HG03095 (cell line): ENCODE data around the gene PHF24.
A peak's percentile ranks its signal among the peaks of the same experiment; 100 is the strongest.

ENCODE experiments used
- ATAC-seq: cut with Tn5 transposase; IDR thresholded peaks from one replicate; pipeline ENCODE4 v1.9.1; 2021; ENCODE audit warnings: moderate library complexity; ENCODE audit not compliant: unreplicated experiment

PHF24 gene

GRCh38 chr9:34982361-34982760 is 24.3 kb downstream of the PHF24 start:
- ATAC-seq, result no peak

DNA sequence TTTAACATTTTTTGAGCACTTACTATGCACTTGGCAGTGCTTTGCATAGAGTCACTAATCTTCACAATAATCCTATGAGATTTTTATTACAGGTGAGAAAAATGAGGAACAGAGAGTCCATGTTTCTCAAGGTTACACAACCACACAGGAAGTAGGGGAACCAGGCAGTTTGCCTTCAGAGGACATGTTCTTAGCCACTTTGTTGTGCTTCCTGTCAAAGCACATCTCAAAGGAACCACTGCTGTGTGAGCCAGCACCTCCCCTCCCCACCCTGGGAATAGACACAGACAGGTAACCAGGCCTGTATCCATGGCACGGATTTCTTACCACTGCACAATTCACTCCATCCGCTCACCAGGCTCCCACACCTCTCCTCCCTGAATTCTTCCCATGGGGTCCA is 25.1 kb downstream of the PHF24 start:
- ATAC-seq, result peak; percentile 56

- no peak for ATAC-seq
Measured at GRCh38 chr9:34984049-34984448, 26.0 kb downstream of the PHF24 start.

GRCh38 chr9:34985311-34985899 is 27.3 kb downstream of the PHF24 start:
- ATAC-seq, result no peak

DNA sequence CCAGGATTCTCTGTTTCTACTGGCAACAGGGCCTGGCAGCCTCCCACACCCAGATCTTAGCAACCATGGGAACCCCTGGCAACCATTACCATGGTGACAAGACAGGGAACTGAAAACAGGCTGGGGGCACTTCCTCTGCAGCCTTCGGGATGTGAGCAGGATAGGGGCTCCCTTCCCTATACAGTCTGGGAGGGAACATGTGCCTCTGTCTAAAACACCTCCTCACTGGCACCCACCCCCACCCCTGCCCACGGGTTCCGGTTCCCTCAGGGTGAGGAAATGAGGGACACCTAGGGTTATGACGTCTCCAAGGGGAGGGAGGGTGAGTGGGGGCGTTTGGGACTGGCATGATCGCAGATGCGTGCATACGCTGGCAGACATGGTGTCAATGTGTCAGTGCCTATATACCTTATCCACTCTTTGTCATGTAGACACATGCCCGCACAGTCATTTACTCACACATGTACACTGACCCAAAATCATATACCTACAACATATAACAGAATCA is 28.5 kb downstream of the PHF24 start:
- no peak for ATAC-seq

DNA sequence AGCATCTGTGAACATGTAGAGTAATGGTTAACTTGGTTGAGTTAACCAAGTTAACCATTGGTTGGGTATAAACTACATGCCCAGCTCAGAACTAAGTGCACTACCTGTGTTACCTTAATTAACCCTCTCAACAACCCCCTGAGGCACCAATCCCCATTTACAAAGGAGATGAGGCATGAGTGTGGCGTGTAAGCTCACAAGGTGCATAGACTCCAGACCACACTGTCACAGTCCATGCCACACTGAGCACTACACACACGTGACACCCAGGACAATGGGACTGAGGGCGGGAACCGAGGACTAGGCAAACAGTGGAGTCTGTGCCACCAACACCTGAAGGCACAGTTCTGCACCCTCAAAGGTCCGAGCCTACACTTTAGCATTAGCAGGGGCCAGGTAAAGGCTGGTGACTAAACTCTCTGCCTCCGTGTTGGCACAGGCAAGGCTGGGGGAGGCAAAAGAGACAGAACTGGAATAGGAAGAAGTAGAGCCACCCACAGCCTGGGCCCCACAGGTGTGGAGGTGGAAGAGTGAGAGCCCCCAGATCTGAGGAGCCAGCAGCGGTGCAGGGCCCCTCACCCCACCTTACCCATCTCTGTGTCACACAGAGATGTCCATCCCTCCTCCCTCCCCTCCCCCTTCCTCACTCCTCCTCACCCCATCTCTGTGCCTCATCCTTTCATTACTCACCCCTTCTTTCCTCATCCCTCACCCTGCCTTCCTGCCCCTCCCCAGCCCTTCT is 29.2 kb downstream of the PHF24 start:
- no peak for ATAC-seq

DNA sequence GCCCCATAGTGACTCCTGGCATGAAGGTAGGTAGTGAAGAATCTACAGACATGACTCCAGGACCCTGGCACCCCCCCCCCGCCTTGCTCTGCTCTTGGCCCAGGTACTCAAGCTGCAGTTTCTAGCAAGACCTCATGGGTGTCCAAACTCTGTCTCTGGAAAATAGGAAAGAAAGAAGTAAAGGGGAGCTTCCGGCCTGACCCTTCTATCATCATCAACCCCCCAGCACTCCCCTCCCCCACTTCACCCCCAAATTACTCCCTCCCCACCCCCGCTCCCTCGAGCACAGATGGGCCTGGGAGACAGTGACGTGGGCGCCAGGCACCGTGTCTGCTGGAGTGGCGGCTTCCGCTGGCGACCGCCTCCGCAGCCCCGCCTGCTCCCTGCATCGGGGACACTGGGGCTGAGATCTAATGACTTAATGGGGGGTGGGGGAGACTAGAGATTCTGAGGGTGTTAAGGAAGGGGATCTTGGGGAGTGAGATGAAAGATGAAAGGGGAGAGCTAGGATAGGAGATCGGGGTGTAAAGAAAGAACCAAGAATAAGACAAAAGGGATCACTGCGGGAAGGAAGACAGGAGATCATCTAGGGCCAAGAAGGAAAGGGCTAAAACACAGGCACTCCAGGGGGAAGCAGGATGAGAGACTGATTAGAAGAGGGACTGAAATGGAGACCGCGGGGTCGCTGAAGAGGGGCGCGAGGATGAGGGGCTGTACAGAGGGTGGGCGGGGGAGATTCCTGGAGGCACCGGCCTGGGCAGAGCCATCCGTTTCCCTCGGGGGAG is 30.3 kb downstream of the PHF24 start:
- ATAC-seq, result no peak

GRCh38 chr9:34989003-34989945 is 31.2 kb downstream of the PHF24 start, which contains the start of gene DNAJB5:
DNAJB5 (plus strand) TSS chr9:34989745; CDS start chr9:34990631, 886 bp downstream.
- peak; percentile 87 for ATAC-seq

DNA sequence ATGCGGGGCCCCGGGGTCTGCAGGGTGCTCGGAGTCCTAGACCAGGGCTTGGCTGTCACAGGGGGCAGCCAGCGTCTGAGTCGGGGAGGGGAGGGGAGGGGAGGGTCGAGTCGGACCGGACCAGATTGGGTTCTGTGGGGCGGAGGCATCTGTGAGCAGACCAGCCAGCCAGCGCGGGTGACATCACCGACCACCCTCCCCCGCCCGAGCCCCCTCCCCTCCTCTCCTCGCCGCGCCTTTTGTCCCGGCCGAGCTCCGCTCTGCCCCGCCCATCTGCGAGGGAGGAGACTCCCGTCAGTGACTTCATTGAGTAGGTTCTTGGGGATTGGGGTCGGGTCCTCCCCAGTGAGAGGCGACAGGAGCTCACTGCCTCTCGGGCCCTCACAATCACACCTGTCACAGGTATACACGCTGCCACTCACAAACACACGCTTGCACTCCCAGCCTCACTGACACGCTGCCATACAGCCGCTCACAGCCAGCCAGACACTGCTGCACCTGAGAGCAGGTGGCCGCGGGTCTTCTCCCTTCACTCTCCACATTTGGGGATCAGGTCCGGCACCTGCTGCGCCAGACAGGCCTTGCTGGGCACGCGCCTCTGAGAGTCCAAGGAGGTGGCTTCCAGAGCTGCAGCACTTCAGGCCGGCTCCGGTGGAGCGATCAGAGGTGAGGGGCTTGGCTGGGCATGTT is 32.0 kb downstream of the PHF24 start:
- peak; percentile 1 for ATAC-seq

GRCh38 chr9:34990908-34991606 is 33.0 kb downstream of the PHF24 start:
- no peak for ATAC-seq

- no peak for ATAC-seq
Measured at GRCh38 chr9:34991607-34992375, 33.7 kb downstream of the PHF24 start.

DNA sequence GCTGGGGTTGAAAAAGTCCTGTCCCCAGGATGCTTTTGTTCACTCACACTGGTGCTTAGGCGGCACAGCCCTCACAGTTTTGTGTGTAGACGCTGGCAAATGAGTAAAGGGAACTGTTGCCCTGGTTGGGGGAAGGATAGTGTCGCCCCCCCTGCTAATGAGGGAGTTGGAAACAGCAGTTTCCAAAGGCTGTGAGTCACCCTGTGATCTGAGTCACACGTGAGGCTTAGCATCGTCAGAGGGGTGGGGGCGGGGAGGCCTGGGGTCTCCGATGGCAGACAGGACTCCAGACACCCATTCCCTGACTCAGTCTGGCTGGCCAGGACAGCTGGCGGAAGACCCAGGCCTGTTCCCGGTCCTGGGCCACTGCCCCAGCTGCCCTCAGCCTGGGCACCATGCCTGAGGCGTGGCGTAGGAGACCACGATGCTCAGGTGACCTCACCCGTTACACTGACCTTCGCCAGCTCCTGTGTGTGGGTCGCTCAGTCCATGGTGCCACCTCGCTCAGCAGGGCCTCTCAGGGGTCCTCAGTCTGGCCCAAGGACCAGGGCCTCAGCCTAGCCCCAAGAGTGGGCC is 34.4 kb downstream of the PHF24 start:
- no peak for ATAC-seq

DNA sequence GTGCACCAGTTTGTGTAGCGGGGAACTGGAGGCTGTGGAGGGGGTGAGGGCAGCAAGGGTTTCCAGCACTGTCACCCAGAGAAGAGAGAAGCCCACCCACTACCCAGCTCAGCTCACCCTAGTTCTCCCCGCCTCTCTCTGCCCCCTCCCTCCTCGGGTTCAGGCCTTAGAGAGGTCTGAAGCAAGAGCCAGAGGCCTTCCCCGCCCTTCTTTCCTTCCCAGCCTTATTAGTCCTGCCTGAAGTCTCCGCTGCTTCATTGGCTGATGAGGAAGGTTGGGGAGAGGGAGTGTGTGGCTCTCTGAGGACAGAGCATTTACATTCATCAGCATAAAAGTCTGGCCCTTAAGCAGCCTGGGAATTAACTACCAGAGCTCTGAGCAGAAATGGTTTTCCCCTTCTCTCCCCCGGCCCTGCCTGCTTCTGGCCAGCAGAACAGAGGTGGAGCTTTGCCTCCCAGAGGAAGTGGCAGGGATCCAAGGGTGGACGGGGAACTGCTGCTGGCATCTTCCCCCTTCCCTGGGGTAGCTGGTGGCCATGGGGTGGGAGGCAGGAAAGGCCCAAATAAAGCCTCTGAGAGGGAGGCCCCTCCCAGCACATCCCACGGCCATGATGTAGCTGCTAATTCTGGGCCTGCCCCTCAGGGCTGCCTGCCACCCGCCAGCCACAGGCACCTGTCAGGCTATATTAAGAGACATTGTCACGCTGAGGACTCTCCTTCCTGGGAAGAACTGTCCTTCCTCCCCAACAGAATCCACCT is 35.6 kb downstream of the PHF24 start:
- ATAC-seq, result no peak

GRCh38 chr9:34994260-34994899 is 36.3 kb downstream of the PHF24 start:
- ATAC-seq, result no peak

DNA sequence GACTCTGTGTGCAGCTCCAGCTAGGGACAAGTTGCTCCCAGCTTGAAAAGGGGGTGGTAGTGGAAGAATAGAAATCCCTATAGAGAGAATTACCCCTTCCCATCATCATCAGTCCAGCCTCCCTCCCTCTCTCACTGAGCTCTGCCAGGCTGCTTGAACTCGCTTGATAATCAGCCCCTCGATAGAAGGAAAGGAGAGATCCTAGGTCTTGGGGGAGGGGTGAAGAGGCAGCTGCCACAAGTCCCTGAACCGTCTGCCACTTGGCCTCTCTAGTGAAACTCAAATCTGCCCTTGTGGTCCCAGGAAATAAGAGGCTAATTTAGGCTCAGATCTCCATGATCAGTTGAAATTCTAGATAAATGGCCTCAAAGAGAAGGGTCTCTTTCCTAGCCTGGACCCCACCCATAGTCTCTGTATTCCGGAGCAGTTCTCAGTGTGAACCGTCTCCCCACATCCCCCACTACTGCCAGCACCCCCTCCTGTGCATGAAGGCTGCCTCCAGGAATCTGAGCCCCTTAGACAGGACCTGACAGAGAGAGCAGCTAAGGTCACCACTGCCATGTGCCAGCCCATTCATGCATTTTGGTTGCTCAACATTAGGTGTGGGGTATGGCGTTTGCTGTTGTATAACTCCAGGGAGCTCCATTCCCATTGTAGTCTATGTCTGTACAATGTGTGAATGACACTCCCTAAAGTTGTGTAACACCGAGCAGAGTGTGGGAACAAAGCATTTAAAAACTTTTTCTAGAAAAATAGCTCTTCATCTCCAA is 37.0 kb downstream of the PHF24 start:
- ATAC-seq, result no peak

DNA sequence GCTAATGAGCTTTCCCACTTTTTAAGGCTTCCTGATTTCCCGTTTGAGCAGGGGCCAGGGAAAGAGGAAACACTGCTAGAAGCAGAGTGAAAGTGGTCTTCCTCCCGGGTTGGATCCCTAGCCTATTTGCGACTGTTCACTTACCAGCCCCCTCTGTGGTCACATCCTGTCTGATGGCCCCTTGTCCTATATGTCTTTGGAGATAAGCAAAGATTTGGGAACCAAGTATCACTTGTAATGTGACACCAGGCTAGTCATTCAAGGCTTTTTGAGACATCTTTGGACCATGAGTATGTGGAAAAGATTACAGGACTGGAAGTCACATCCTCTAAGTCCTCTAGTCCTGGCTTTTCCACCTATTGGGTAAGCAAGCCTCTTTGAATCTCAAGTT is 37.6 kb downstream of the PHF24 start:
- ATAC-seq, result no peak
